HEK293T (cell line): ENCODE measurements around the gene PBX2.

Experiments
- CTCF ChIA-PET: fragments of 350-600 bp; formaldehyde crosslinking; extraction: SDS; loops from one replicate; lab custom pipeline; 2021; ENCODE audit warnings: antibody characterized with exemption, inconsistent platforms; lab: Yijun Ruan, JAX
- POLR2A ChIA-PET: fragments of 350-600 bp; formaldehyde crosslinking; extraction: SDS; loops from one replicate; lab custom pipeline; 2020; ENCODE audit warnings: antibody characterized with exemption, inconsistent platforms; lab: Yijun Ruan, JAX
- DNase-seq: peaks from one replicate; pipeline ENCODE4 v3.0.0; 2012; ENCODE audit warnings: mixed read lengths; ENCODE audit errors: extremely low spot score
- ARNT ChIP-seq: fragments of 450-650 bp; IDR thresholded peaks from 2 replicates; pipeline ENCODE4 v1.6.1; 2017; ENCODE audit warnings: mild to moderate bottlenecking
- BHLHE40 ChIP-seq: fragments of 450-650 bp; IDR thresholded peaks from 2 replicates; pipeline ENCODE4 v1.6.1; 2016; ENCODE audit warnings: mild to moderate bottlenecking, moderate library complexity, borderline replicate concordance
- CTBP1 ChIP-seq: fragments of 450-650 bp; IDR thresholded peaks from 2 replicates; pipeline ENCODE4 v1.6.1; 2016; ENCODE audit warnings: borderline replicate concordance
- ELF4 ChIP-seq: fragments of 450-650 bp; IDR thresholded peaks from 2 replicates; pipeline ENCODE4 v1.6.1; 2017; ENCODE audit warnings: antibody characterized with exemption
- FOXA1 ChIP-seq: fragments of 450-650 bp; IDR thresholded peaks from 2 replicates; pipeline ENCODE4 v1.6.1; 2016; ENCODE audit warnings: mild to moderate bottlenecking
- FOXK2 ChIP-seq: fragments of 450-650 bp; IDR thresholded peaks from 2 replicates; pipeline ENCODE4 v1.6.1; 2016; ENCODE audit warnings: mild to moderate bottlenecking
- FOXM1 ChIP-seq: fragments of 450-650 bp; IDR thresholded peaks from 2 replicates; pipeline ENCODE4 v1.6.1; 2017; ENCODE audit warnings: mild to moderate bottlenecking, borderline replicate concordance
- HDGF ChIP-seq: fragments of 450-650 bp; IDR thresholded peaks from 2 replicates; pipeline ENCODE4 v1.6.1; 2017; ENCODE audit warnings: antibody characterized with exemption, borderline replicate concordance
- L3MBTL2 ChIP-seq: fragments of 450-650 bp; conservative IDR thresholded peaks from 2 replicates; pipeline ENCODE4 v1.6.1; 2016; ENCODE audit warnings: mild to moderate bottlenecking
- LEF1 ChIP-seq: fragments of 450-650 bp; IDR thresholded peaks from 2 replicates; pipeline ENCODE4 v1.6.1; 2017; ENCODE audit warnings: mild to moderate bottlenecking, borderline replicate concordance
- NFRKB ChIP-seq: fragments of 450-650 bp; IDR thresholded peaks from 2 replicates; pipeline ENCODE4 v1.6.1; 2016; ENCODE audit warnings: mild to moderate bottlenecking, moderate library complexity
- PKNOX1 ChIP-seq: fragments of 450-650 bp; IDR thresholded peaks from 2 replicates; pipeline ENCODE4 v1.6.1; 2016
- SP1 ChIP-seq: fragments of 450-650 bp; IDR thresholded peaks from 2 replicates; pipeline ENCODE4 v1.6.1; 2017
- SUZ12 ChIP-seq: fragments of 450-650 bp; IDR thresholded peaks from 2 replicates; pipeline ENCODE4 v1.6.1; 2016; ENCODE audit warnings: mild to moderate bottlenecking
- TARDBP ChIP-seq: fragments of 450-650 bp; IDR thresholded peaks from 2 replicates; pipeline ENCODE4 v1.6.1; 2016
- ZNF384 ChIP-seq: fragments of 450-650 bp; IDR thresholded peaks from 2 replicates; pipeline ENCODE4 v1.6.1; 2016

Gene PBX2

GRCh38 chr6:32184084-32184640, 5.8 kb downstream of the PBX2 start, which contains the start of gene AGER:
TSS of gene AGER (minus strand) at chr6:32184253. CDS start at chr6:32184222, 31 bp downstream.
- no peak for DNase-seq
- TF ChIP-seq LEF1 (no peak), NFRKB (no peak), ELF4 (no peak), L3MBTL2 (no peak), FOXA1 (no peak), SUZ12 (no peak), BHLHE40 (no peak), ARNT (no peak), ZNF384 (no peak), FOXM1 (no peak)
- ChIA-PET POLR2A (no interaction called here), CTCF (no interaction called here)

GRCh38 chr6:32183483-32184083, 6.4 kb downstream of the PBX2 start:
- no peak for DNase-seq
- ChIA-PET POLR2A (interaction anchor here (2.7 kb wide), 1 partner anchor 12 kb away, joined by 11 read pairs; no protein-coding TSS in a partner anchor), CTCF (no interaction called here)
- TF ChIP-seq TARDBP (no peak), LEF1 (no peak), PKNOX1 (no peak), SP1 (no peak), FOXM1 (no peak), FOXK2 (no peak), FOXA1 (no peak), ELF4 (no peak), HDGF (no peak), L3MBTL2 (no peak), ARNT (no peak), BHLHE40 (no peak), ZNF384 (no peak), NFRKB (no peak), SUZ12 (no peak), CTBP1 (no peak)

GRCh38 chr6:32183030-32183429, 7.0 kb downstream of the PBX2 start:
- DNase-seq: no peak
- ChIA-PET POLR2A (interaction anchor here (0.7 to 2.7 kb wide), 2 partner anchors 12 to 54 kb away, joined by 3 to 11 read pairs; partner anchors contain the start of gene ATF6B), CTCF (no interaction called here)
- TF ChIP-seq BHLHE40 (no peak), CTBP1 (no peak), PKNOX1 (no peak), HDGF (no peak), SP1 (no peak), FOXM1 (no peak), NFRKB (no peak), SUZ12 (no peak), ZNF384 (no peak), ELF4 (no peak), ARNT (no peak), L3MBTL2 (no peak), FOXA1 (no peak), LEF1 (no peak)

GRCh38 chr6:32182555-32182981, 7.4 kb downstream of the PBX2 start:
- no peak for DNase-seq

More at GRCh38 chr6:32182555-32182981, 7.4 kb downstream of the PBX2 start:
- POLR2A ChIA-PET: interaction anchor here (0.7 to 2.7 kb wide), 2 partner anchors 13 to 54 kb away, joined by 3 to 11 read pairs; partner anchors contain the start of gene ATF6B
- TF ChIP-seq BHLHE40 (no peak), FOXK2 (no peak), NFRKB (no peak), L3MBTL2 (no peak), ZNF384 (no peak), HDGF (no peak), LEF1 (no peak), FOXM1 (no peak), ARNT (no peak), SP1 (no peak), PKNOX1 (no peak), FOXA1 (no peak), ELF4 (no peak), CTBP1 (no peak), SUZ12 (no peak), TARDBP (no peak)
- CTCF ChIA-PET: no interaction called here
